Memory B cell (primary cell): ENCODE data around the gene TTC12.
A peak's percentile ranks its signal among the peaks of the same experiment; 100 is the strongest.

ENCODE experiments used
- ATAC-seq: fragments of 150-1000 bp; cut with Tn5 transposase; 2 replicates; pipeline ENCODE4 v1.10.0; 2021; ENCODE audit warnings: low read depth, mild to moderate bottlenecking, moderate library complexity
- DNase-seq, 2 donors: peaks; one replicate each; pipeline ENCODE4 v3.0.0; 2022; ENCODE audit warnings: low spot score in 2 of 2
- H3K27ac Mint-ChIP-seq: one replicate; pipeline ENCODE4 v1.8.0; 2022; ENCODE audit warnings: mild to moderate bottlenecking, moderate library complexity, mixed read lengths
- H3K27me3 Mint-ChIP-seq: one replicate; pipeline ENCODE4 v1.8.0; 2022; ENCODE audit warnings: mixed read lengths
- H3K36me3 Mint-ChIP-seq: one replicate; pipeline ENCODE4 v1.8.0; 2022; ENCODE audit warnings: mild to moderate bottlenecking, mixed read lengths
- H3K4me1 Mint-ChIP-seq: one replicate; pipeline ENCODE4 v1.8.0; 2022; ENCODE audit warnings: mixed read lengths
- H3K4me3 Mint-ChIP-seq: one replicate; pipeline ENCODE4 v1.8.0; 2022; ENCODE audit warnings: mild to moderate bottlenecking, moderate library complexity, mixed read lengths
- H3K9me3 Mint-ChIP-seq: one replicate; pipeline ENCODE4 v1.8.0; 2022; ENCODE audit warnings: mixed read lengths

TTC12 gene, protein sequence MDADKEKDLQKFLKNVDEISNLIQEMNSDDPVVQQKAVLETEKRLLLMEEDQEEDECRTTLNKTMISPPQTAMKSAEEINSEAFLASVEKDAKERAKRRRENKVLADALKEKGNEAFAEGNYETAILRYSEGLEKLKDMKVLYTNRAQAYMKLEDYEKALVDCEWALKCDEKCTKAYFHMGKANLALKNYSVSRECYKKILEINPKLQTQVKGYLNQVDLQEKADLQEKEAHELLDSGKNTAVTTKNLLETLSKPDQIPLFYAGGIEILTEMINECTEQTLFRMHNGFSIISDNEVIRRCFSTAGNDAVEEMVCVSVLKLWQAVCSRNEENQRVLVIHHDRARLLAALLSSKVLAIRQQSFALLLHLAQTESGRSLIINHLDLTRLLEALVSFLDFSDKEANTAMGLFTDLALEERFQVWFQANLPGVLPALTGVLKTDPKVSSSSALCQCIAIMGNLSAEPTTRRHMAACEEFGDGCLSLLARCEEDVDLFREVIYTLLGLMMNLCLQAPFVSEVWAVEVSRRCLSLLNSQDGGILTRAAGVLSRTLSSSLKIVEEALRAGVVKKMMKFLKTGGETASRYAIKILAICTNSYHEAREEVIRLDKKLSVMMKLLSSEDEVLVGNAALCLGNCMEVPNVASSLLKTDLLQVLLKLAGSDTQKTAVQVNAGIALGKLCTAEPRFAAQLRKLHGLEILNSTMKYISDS

GRCh38 chr11:113314389-113315301 is at the start of gene TTC12:
TSS of gene TTC12 (plus strand) at chr11:113314583. CDS start at chr11:113316258, 1,675 bp downstream.
- peak within 1 kb of the TSS; percentile 87 for H3K4me3 Mint-ChIP-seq
- no peaks in the 10 kb centered on the region for H3K27me3 Mint-ChIP-seq
- ATAC-seq (peak; percentile 96), DNase-seq (peak; percentile 93 to 95)
- H3K36me3 Mint-ChIP-seq: peaks cover 22% of the 10 kb centered on the region
- H3K9me3 Mint-ChIP-seq: no peaks in the 10 kb centered on the region
- H3K4me1 Mint-ChIP-seq: peaks cover 13% of the 10 kb centered on the region
- H3K27ac Mint-ChIP-seq: peak within 1 kb of the TSS; percentile 96

GRCh38 chr11:113265362-113265761 is 49.0 kb upstream of the TTC12 start:
- H3K36me3 Mint-ChIP-seq: no peaks in the 10 kb centered on the region
- H3K4me3 Mint-ChIP-seq: no peak overlapping the region
- peaks cover 18% of the 10 kb centered on the region for H3K27me3 Mint-ChIP-seq
- DNase-seq (no peak), ATAC-seq (no peak)
- H3K4me1 Mint-ChIP-seq: peaks cover 5% of the 10 kb centered on the region
- no peaks in the 10 kb centered on the region for H3K9me3 Mint-ChIP-seq
- H3K27ac Mint-ChIP-seq: no peak overlapping the region

DNA sequence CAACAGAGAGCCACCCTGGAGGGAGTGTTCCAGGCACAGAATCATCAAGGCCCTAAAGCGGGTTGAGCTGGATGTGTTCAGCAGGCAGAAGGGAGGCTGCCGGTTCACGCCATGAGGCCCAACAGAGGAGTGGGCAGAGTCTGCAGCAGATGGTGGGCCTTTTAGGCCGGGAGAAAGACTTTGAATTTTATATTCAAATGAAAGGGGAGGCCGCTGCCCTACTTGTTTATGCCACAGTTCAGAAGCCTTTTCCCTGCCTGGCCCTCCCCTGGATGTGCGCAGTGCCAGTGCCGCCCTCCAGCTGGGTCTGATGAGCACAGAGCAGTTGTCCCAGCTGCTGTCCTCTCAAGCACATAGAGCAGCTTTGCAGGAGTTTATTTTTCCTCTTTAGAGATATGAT is 46.9 kb upstream of the TTC12 start:
- Mint-ChIP-seq H3K36me3 (no peaks in the 10 kb centered on the region), H3K4me1 (peaks cover 3% of the 10 kb centered on the region), H3K4me3 (no peak overlapping the region), H3K27me3 (peaks cover 19% of the 10 kb centered on the region), H3K9me3 (no peaks in the 10 kb centered on the region), H3K27ac (no peak overlapping the region)
- DNase-seq (no peak), ATAC-seq (no peak)

GRCh38 chr11:113269096-113269495 is 45.3 kb upstream of the TTC12 start:
- H3K36me3 Mint-ChIP-seq: no peaks in the 10 kb centered on the region
- no peak for ATAC-seq
- H3K4me1 Mint-ChIP-seq: no peaks in the 10 kb centered on the region
- no peak overlapping the region for H3K27ac Mint-ChIP-seq
- no peaks in the 10 kb centered on the region for H3K9me3 Mint-ChIP-seq
- no peak for DNase-seq
- H3K4me3 Mint-ChIP-seq: no peak overlapping the region
- H3K27me3 Mint-ChIP-seq: peaks cover 20% of the 10 kb centered on the region

DNA sequence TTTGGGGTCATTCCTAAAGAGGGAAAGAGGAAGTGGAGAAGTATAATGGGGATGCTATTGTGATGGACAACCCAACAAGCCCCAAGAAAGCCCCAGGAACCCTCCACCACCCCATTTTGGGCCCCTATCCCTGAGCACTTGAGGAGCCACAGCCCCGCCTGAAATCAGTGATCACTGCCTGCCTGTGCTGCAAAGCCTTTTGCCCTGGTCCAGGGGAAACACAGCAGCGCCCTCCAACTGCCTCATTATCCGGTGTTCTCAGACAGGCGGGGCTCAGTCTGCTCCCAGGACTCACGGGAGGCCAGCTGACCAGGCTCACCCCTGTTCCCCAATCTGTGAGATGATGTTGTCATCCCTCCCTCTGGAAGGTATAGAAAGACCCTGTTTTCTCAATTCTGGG is 44.7 kb upstream of the TTC12 start:
- Mint-ChIP-seq H3K36me3 (no peaks in the 10 kb centered on the region), H3K4me1 (no peaks in the 10 kb centered on the region), H3K9me3 (no peaks in the 10 kb centered on the region), H3K27ac (no peak overlapping the region), H3K27me3 (peaks cover 20% of the 10 kb centered on the region), H3K4me3 (no peak overlapping the region)
- ATAC-seq (no peak), DNase-seq (no peak)

DNA sequence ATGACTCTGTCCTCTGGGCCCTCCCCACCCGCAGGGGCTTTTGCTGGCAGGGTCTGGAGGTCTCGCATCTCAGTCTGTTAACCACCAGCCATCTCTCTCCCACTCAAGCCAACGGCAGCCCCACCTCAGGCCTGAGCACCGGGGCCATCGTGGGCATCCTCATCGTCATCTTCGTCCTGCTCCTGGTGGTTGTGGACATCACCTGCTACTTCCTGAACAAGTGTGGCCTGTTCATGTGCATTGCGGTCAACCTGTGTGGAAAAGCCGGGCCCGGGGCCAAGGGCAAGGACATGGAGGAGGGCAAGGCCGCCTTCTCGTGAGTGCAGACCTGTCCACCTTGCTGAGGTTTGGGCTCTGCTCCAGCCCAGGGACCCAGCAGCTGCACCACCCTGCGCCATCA is 44.3 kb upstream of the TTC12 start:
- ATAC-seq: no peak
- H3K9me3 Mint-ChIP-seq: no peaks in the 10 kb centered on the region
- H3K36me3 Mint-ChIP-seq: no peaks in the 10 kb centered on the region
- no peaks in the 10 kb centered on the region for H3K4me1 Mint-ChIP-seq
- no peak overlapping the region for H3K4me3 Mint-ChIP-seq
- no peak for DNase-seq
- peaks cover 20% of the 10 kb centered on the region for H3K27me3 Mint-ChIP-seq
- H3K27ac Mint-ChIP-seq: no peak overlapping the region

DNA sequence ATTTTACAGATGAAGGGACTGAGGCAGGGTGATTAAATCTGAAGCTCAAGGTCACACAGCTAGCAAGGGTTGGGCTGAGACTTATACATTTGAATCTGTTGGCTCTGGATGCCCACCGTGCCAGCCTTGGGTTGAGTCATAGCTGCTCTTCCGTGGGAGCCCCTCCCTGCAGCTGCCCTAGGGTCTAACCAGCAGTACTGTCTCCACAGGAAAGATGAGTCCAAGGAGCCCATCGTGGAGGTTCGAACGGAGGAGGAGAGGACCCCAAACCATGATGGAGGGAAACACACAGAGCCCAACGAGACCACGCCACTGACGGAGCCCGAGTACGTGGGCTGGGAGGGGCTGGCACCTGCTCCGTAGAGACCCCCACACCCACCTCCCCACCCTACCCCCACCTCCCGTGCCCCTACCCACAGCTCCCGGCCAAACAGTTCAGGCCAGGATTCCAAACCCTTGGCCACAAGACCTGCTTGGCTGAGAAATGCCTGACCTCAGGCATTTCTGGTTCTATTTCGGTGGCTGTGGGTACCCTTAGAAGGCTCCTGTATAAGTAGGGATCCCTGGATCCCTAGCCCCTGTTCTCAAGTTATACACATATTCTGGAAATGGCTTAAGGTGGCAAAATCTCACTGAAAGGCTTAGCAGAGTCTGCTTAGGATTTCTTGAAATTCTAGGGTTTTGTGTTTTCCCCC is 42.7 kb upstream of the TTC12 start:
- H3K4me3 Mint-ChIP-seq: no peak overlapping the region
- no peak for DNase-seq
- H3K27me3 Mint-ChIP-seq: peaks cover 17% of the 10 kb centered on the region
- H3K4me1 Mint-ChIP-seq: no peaks in the 10 kb centered on the region
- H3K36me3 Mint-ChIP-seq: no peaks in the 10 kb centered on the region
- ATAC-seq: no peak
- H3K27ac Mint-ChIP-seq: no peak overlapping the region
- no peaks in the 10 kb centered on the region for H3K9me3 Mint-ChIP-seq

- Mint-ChIP-seq H3K4me1 (no peaks in the 10 kb centered on the region), H3K27ac (no peak overlapping the region), H3K4me3 (no peak overlapping the region), H3K9me3 (no peaks in the 10 kb centered on the region), H3K36me3 (no peaks in the 10 kb centered on the region), H3K27me3 (peaks cover 14% of the 10 kb centered on the region)
- no peak for DNase-seq
- ATAC-seq: no peak
Measured at GRCh38 chr11:113272281-113272680, 42.1 kb upstream of the TTC12 start.

DNA sequence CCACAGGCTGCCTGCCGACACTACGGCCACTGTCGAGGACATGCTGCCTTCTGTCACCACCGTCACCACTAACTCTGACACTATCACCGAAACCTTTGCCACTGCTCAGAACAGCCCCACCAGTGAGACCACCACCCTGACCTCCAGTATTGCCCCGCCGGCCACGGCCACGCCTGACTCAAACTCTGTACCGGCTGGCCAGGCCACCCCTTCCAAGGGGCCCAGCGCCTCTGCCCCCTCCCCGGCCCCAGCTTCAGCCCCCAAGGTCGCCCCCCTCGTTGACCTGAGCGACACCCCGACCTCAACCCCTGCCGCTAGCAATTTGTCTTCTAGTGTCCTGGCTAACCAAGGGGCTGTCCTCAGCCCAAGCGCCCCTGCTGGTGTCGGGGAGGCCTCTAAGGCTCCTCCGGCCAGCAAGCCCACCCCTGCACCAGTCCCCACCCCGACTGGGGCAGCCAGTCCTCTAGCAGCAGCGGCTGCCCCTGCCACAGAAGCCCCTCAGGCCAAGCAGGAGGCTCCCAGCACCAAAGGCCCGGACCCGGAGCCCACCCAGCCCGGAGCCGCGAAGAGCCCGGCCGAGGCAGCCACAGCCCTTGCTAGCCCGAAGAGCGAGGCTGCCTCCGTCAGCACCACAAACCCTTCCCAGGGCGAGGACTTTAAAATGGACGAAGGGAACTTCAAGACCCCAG is 41.3 kb upstream of the TTC12 start:
- ATAC-seq (no peak), DNase-seq (no peak)
- no peak overlapping the region for H3K4me3 Mint-ChIP-seq
- no peak overlapping the region for H3K27ac Mint-ChIP-seq
- H3K36me3 Mint-ChIP-seq: no peaks in the 10 kb centered on the region
- H3K9me3 Mint-ChIP-seq: no peaks in the 10 kb centered on the region
- H3K27me3 Mint-ChIP-seq: peaks cover 14% of the 10 kb centered on the region
- no peaks in the 10 kb centered on the region for H3K4me1 Mint-ChIP-seq

DNA sequence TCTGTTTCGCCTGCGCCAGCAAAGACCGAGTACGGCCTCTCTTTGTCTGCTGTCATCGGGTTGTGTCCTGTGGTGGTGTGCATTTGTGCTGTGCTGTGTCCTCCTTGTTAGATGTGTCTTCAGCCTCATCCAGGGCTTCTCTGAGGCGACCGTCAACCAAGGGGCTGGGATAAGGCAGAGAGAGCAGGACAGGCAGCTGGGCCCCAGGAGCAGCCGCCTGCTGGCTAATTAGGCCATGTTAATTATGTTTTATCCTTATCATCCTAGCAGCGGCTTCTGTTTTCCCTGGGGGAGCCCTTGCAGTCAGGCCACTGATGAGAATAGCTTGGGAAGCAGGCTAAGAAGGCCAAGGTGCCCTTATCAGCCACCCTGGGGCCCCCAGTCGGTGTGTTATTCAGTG is 40.7 kb upstream of the TTC12 start:
- Mint-ChIP-seq H3K4me3 (no peak overlapping the region), H3K27me3 (peaks cover 14% of the 10 kb centered on the region), H3K27ac (no peak overlapping the region), H3K4me1 (no peaks in the 10 kb centered on the region), H3K36me3 (peaks cover 2% of the 10 kb centered on the region), H3K9me3 (no peaks in the 10 kb centered on the region)
- DNase-seq (no peak), ATAC-seq (no peak)

- no peak for DNase-seq
- Mint-ChIP-seq H3K4me1 (no peaks in the 10 kb centered on the region), H3K27ac (no peak overlapping the region)
Measured at GRCh38 chr11:113274713-113275582, 39.4 kb upstream of the TTC12 start.

GRCh38 chr11:113275602-113276001 is 38.8 kb upstream of the TTC12 start:
- H3K9me3 Mint-ChIP-seq: no peaks in the 10 kb centered on the region
- ATAC-seq (no peak), DNase-seq (no peak)
- no peak overlapping the region for H3K4me3 Mint-ChIP-seq
- peaks cover 2% of the 10 kb centered on the region for H3K36me3 Mint-ChIP-seq
- H3K4me1 Mint-ChIP-seq: no peaks in the 10 kb centered on the region
- peaks cover 5% of the 10 kb centered on the region for H3K27me3 Mint-ChIP-seq
- no peak overlapping the region for H3K27ac Mint-ChIP-seq

More at GRCh38 chr11:113274713-113275582, 39.4 kb upstream of the TTC12 start:
- Mint-ChIP-seq H3K27me3 (peaks cover 11% of the 10 kb centered on the region), H3K4me3 (no peak overlapping the region), H3K9me3 (no peaks in the 10 kb centered on the region), H3K36me3 (peaks cover 2% of the 10 kb centered on the region)
- ATAC-seq: no peak
